Nephron progenitor cell (in vitro differentiated cells): ENCODE data around the gene MCU.

Experiments used
- DNase-seq: peaks from one replicate; pipeline ENCODE4 v3.0.0; 2021
- H3K27ac Mint-ChIP-seq: 2 replicates; pipeline ENCODE4 v1.8.0; 2021; ENCODE audit warnings: mild to moderate bottlenecking, moderate library complexity, mixed read lengths
- H3K27me3 Mint-ChIP-seq: 2 replicates; pipeline ENCODE4 v1.8.0; 2021; ENCODE audit warnings: mild to moderate bottlenecking, low read depth, mixed read lengths; ENCODE audit not compliant: poor library complexity
- H3K36me3 Mint-ChIP-seq: 2 replicates; pipeline ENCODE4 v1.8.0; 2021; ENCODE audit warnings: low read depth, mixed read lengths
- H3K4me1 Mint-ChIP-seq: 2 replicates; pipeline ENCODE4 v1.8.0; 2021; ENCODE audit warnings: mixed read lengths
- H3K4me3 Mint-ChIP-seq: 2 replicates; pipeline ENCODE4 v1.8.0; 2021; ENCODE audit warnings: mild to moderate bottlenecking, moderate library complexity, mixed read lengths
- H3K9me3 Mint-ChIP-seq: 2 replicates; pipeline ENCODE4 v1.8.0; 2021; ENCODE audit warnings: mild to moderate bottlenecking, moderate library complexity, mixed read lengths
- CTCF ChIP-seq: fragments of 200-600 bp; sonication (generic); IDR thresholded peaks from 2 replicates; pipeline ENCODE4 v1.5.0; 2021; ENCODE audit warnings: antibody characterized with exemption

Gene MCU

GRCh38 chr10:72790216-72790990 is 98.5 kb downstream of the MCU start:
- DNase-seq = no peak
- H3K27ac Mint-ChIP-seq = no peak overlapping the region
- H3K36me3 Mint-ChIP-seq = no peaks in the 10 kb centered on the region
- no peak overlapping the region for H3K4me3 Mint-ChIP-seq
- H3K4me1 Mint-ChIP-seq = peaks cover 9% of the 10 kb centered on the region
- no peak for TF ChIP-seq CTCF
- H3K27me3 Mint-ChIP-seq = no peaks in the 10 kb centered on the region
- no peaks in the 10 kb centered on the region for H3K9me3 Mint-ChIP-seq

GRCh38 chr10:72792288-72792687 is 100.3 kb downstream of the MCU start:
- H3K27ac Mint-ChIP-seq = peak overlapping the region; percentile 23
- H3K4me3 Mint-ChIP-seq = no peak overlapping the region
- no peak for TF ChIP-seq CTCF
- DNase-seq = no peak
- H3K27me3 Mint-ChIP-seq = no peaks in the 10 kb centered on the region
- H3K9me3 Mint-ChIP-seq = no peaks in the 10 kb centered on the region
- H3K36me3 Mint-ChIP-seq = no peaks in the 10 kb centered on the region
- peaks cover 6% of the 10 kb centered on the region for H3K4me1 Mint-ChIP-seq

- no peak for TF ChIP-seq CTCF
- H3K36me3 Mint-ChIP-seq = no peaks in the 10 kb centered on the region
- no peaks in the 10 kb centered on the region for H3K27me3 Mint-ChIP-seq
- peaks cover 6% of the 10 kb centered on the region for H3K4me1 Mint-ChIP-seq
- H3K27ac Mint-ChIP-seq = no peak overlapping the region
- H3K4me3 Mint-ChIP-seq = no peak overlapping the region
- no peak for DNase-seq
- H3K9me3 Mint-ChIP-seq = no peaks in the 10 kb centered on the region
Measured at GRCh38 chr10:72793752-72794151, 101.8 kb downstream of the MCU start.

- Mint-ChIP-seq H3K4me3 (no peak overlapping the region), H3K27me3 (no peaks in the 10 kb centered on the region), H3K9me3 (no peaks in the 10 kb centered on the region), H3K27ac (no peak overlapping the region), H3K36me3 (no peaks in the 10 kb centered on the region), H3K4me1 (peaks cover 6% of the 10 kb centered on the region)
- DNase-seq = no peak
- no peak for TF ChIP-seq CTCF
Measured at GRCh38 chr10:72794260-72794659, 102.3 kb downstream of the MCU start.

GRCh38 chr10:72796042-72796441 is 104.1 kb downstream of the MCU start:
- no peak for TF ChIP-seq CTCF
- DNase-seq = no peak
- Mint-ChIP-seq H3K4me1 (peaks cover 18% of the 10 kb centered on the region), H3K4me3 (no peak overlapping the region), H3K27ac (no peak overlapping the region), H3K36me3 (no peaks in the 10 kb centered on the region), H3K9me3 (no peaks in the 10 kb centered on the region), H3K27me3 (peaks cover 2% of the 10 kb centered on the region)

- peaks cover 18% of the 10 kb centered on the region for H3K4me1 Mint-ChIP-seq
- no peak for TF ChIP-seq CTCF
- no peaks in the 10 kb centered on the region for H3K36me3 Mint-ChIP-seq
- H3K4me3 Mint-ChIP-seq = no peak overlapping the region
- no peaks in the 10 kb centered on the region for H3K9me3 Mint-ChIP-seq
- H3K27me3 Mint-ChIP-seq = peaks cover 3% of the 10 kb centered on the region
- DNase-seq = no peak
- H3K27ac Mint-ChIP-seq = no peak overlapping the region
Measured at GRCh38 chr10:72796538-72796937, 104.6 kb downstream of the MCU start.
